22Rv1 (cell line): ENCODE results near the gene IGSF8.

Source experiments
- ZFX ChIP-seq: fragments of 450-650 bp; IDR thresholded peaks from 2 replicates; pipeline ENCODE4 v1.6.1; 2017; ENCODE audit warnings: antibody characterized with exemption, borderline replicate concordance
- TF ChIP-seq, protein P1 (sequence below): fragments of 450-650 bp; IDR thresholded peaks from 2 replicates; pipeline ENCODE4 v1.5.1; 2017; ENCODE audit warnings: mild to moderate bottlenecking

DNA sequence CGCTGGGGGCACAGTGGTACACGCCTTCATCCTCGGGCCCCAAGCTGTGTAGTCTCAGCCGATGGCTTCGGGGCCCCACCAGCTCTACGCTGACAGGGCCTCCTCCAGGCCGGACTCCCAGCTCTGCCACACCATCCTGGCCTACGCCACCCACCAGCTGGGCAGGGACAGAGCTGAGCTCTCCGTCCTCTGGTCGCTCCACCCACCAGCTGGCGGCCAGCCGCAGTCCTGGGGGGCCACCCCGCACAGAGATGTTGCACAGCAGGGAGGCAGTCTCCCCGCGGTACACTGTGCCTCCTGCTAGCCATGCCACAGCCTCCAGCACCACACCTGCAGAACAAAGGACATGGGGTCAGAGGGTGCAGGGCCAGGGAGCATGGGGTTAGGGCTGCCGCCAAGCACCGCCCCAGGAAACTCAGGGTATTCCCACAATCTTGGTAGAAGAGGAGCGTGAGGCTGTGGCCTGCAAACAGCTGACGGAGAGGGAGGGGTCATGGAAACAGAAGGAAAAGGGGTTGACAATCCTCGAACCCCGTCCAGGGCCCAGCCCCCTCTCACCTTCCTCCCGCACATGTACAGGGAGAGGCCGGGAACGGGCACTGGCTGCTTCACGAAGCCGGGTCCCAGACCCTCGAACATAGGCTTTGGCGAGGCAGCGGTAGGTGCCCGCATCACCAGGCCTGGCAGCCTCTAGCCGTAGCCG, 5.9 kb downstream of the IGSF8 start:
- TF ChIP-seq, protein P1, sequence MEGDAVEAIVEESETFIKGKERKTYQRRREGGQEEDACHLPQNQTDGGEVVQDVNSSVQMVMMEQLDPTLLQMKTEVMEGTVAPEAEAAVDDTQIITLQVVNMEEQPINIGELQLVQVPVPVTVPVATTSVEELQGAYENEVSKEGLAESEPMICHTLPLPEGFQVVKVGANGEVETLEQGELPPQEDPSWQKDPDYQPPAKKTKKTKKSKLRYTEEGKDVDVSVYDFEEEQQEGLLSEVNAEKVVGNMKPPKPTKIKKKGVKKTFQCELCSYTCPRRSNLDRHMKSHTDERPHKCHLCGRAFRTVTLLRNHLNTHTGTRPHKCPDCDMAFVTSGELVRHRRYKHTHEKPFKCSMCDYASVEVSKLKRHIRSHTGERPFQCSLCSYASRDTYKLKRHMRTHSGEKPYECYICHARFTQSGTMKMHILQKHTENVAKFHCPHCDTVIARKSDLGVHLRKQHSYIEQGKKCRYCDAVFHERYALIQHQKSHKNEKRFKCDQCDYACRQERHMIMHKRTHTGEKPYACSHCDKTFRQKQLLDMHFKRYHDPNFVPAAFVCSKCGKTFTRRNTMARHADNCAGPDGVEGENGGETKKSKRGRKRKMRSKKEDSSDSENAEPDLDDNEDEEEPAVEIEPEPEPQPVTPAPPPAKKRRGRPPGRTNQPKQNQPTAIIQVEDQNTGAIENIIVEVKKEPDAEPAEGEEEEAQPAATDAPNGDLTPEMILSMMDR: no peak
- no peak for TF ChIP-seq ZFX
